Smooth muscle cell (in vitro differentiated cells): ENCODE data around the gene GPR176. TPM values are rescaled to one million over a fixed set of nuclear protein-coding genes. Genes with fewer than 3 reads are reported as not detected.

Experiments
- DNase-seq: peaks from one replicate; lab custom pipeline; 2025; ENCODE audit not compliant: unreplicated experiment; lab: John Stamatoyannopoulos, UW
- H2AFZ ChIP-seq: fragments of 200-600 bp; sonication (generic); 2 replicates; pipeline ENCODE4 v1.6.0; 2016; ENCODE audit warnings: antibody characterized with exemption, low read depth, mild to moderate bottlenecking
- H3F3A ChIP-seq: fragments of 200-600 bp; sonication (generic); 2 replicates; pipeline ENCODE4 v1.6.0; 2017; ENCODE audit warnings: antibody characterized with exemption, low read depth
- H3K27ac ChIP-seq: fragments of 200-600 bp; sonication (generic); 2 replicates; pipeline ENCODE4 v1.5.1; 2016; ENCODE audit warnings: low read depth, mild to moderate bottlenecking
- H3K27me3 ChIP-seq: fragments of 200-600 bp; sonication (generic); 2 replicates; pipeline ENCODE4 v1.6.1; 2016; ENCODE audit warnings: low read depth, mild to moderate bottlenecking
- H3K36me3 ChIP-seq: fragments of 200-600 bp; sonication (generic); 2 replicates; pipeline ENCODE4 v1.5.1; 2016; ENCODE audit warnings: low read depth
- H3K4me1 ChIP-seq: fragments of 200-600 bp; sonication (generic); 2 replicates; pipeline ENCODE4 v1.5.1; 2016; ENCODE audit warnings: low read depth
- H3K4me2 ChIP-seq: fragments of 200-600 bp; sonication (generic); 2 replicates; pipeline ENCODE4 v1.6.0; 2016; ENCODE audit warnings: mild to moderate bottlenecking
- H3K4me3 ChIP-seq: fragments of 200-600 bp; sonication (generic); 2 replicates; pipeline ENCODE4 v1.5.1; 2016; ENCODE audit warnings: mild to moderate bottlenecking
- H3K79me2 ChIP-seq: fragments of 200-600 bp; sonication (generic); 2 replicates; pipeline ENCODE4 v1.6.0; 2016; ENCODE audit warnings: low read depth, mild to moderate bottlenecking
- H3K9ac ChIP-seq: fragments of 200-600 bp; sonication (generic); 2 replicates; pipeline ENCODE4 v1.6.0; 2016; ENCODE audit warnings: low read depth
- H3K9me3 ChIP-seq: fragments of 200-600 bp; sonication (generic); replicated peaks from 2 replicates; pipeline ENCODE4 v1.5.1; 2016; ENCODE audit warnings: low read depth
- H4K20me1 ChIP-seq: fragments of 200-600 bp; sonication (generic); 2 replicates; pipeline ENCODE4 v1.6.0; 2016; ENCODE audit warnings: low read depth
- CTCF ChIP-seq: fragments of 200-600 bp; sonication (generic); IDR thresholded peaks from 2 replicates; pipeline ENCODE4 v1.5.1; 2017; ENCODE audit warnings: borderline replicate concordance, mild to moderate bottlenecking, antibody characterized with exemption; ENCODE audit not compliant: insufficient read depth, poor library complexity, severe bottlenecking
- WGBS: methylation state at CpG from one replicate; pipeline ENCODE4 v1.1.7; 2016; ENCODE audit warnings: low lambda C conversion rate; 5-methylcytosine and 5-hydroxymethylcytosine counted together
- polyA plus RNA-seq: library from polyadenylated mRNA; unstranded; fragments of >200 nt; fragmentation: Nextera tagmentation; extraction: Ambion mirVana; gene quantifications from 2 replicates; pipeline ENCODE4 v1.2.1, GENCODE V29; 2016
- total RNA-seq: library from RNA; depleted of rRNA; stranded (reverse); fragments of >200 nt; gene quantifications from 2 replicates; pipeline ENCODE4 v1.2.3, GENCODE V29; 2014

GPR176 gene
- total and polyA plus RNA-seq, 2 experiments from 2014 or later, result 20.0 to 22.4 TPM

DNA sequence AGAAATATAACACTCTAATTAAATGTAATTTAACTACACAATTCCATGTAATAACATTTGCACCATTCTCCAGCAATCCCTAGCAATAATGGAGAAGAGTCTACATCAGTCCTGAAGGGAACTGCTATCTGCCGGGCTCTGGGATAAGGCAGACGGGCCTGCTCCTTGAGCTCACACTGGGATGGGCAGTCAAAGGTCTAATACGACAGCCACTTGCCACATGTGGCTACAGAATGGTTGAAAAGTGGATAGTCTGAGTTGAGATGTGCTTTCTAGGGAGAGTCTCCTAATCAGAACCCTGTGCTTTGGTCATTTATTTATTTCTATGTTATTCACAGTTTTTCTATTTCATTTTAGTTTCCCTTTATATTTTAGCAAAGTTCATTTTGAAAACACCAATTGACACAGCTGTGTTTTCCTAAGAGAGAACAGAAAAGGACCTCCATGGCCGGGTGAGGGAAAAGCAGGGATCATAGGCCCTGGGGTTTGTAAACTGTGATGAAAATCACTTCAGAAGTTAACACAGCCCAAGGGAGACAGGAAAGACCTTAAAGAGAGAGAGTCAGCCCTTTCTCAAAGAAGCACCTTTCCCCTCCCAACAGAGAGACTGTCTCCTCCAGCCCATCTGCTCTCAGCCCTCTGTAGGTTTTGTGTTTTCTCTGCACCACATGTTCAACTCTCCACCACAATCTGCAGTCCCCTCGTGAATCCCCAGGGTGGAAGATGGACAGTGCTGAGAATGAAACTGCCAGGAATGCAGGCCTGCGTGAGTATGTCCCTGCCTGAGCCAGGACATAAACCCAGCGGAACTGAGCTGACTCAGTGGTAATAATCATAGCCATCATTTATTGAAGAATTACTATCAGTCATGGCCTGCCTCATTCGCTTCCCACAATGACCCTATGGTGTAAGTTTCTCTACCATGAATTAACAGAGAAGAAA is 149.0 kb downstream of the GPR176 start:
- 47% methylated on average over 8 of the region's 8 CpGs for WGBS

GRCh38 chr15:39767921-39768320 is 152.1 kb downstream of the GPR176 start:
- H2AFZ ChIP-seq, result no peak overlapping the region
- no peaks in the 10 kb centered on the region for H3K4me1 ChIP-seq
- H3K4me3 ChIP-seq, result no peak overlapping the region
- DNase-seq, result no peak
- H3K9me3 ChIP-seq, result no peaks in the 10 kb centered on the region
- H3F3A ChIP-seq, result no peaks in the 10 kb centered on the region
- WGBS, result 94% methylated on average over 5 of the region's 5 CpGs
- no peak for TF ChIP-seq CTCF
- no peak overlapping the region for H3K27ac ChIP-seq
- H3K9ac ChIP-seq, result no peak overlapping the region
- no peak overlapping the region for H3K4me2 ChIP-seq
- H4K20me1 ChIP-seq, result no peaks in the 10 kb centered on the region
- no peaks in the 10 kb centered on the region for H3K36me3 ChIP-seq
- no peaks in the 10 kb centered on the region for H3K79me2 ChIP-seq
- H3K27me3 ChIP-seq, result no peaks in the 10 kb centered on the region

More for the DNA sequence above, 149.0 kb downstream of the GPR176 start:
- H4K20me1 ChIP-seq, result no peaks in the 10 kb centered on the region
- no peak for TF ChIP-seq CTCF
- H3K4me3 ChIP-seq, result no peak overlapping the region
- no peaks in the 10 kb centered on the region for H3K27me3 ChIP-seq
- H2AFZ ChIP-seq, result peak overlapping the region; percentile 13
- H3K79me2 ChIP-seq, result no peaks in the 10 kb centered on the region
- peak; percentile 7 for DNase-seq
- no peaks in the 10 kb centered on the region for H3K36me3 ChIP-seq
- peak overlapping the region; percentile 80 for H3K27ac ChIP-seq
- peak overlapping the region; percentile 64 for H3K4me2 ChIP-seq
- no peaks in the 10 kb centered on the region for H3K9me3 ChIP-seq
- H3K9ac ChIP-seq, result peak overlapping the region; percentile 20
- no peaks in the 10 kb centered on the region for H3F3A ChIP-seq
- H3K4me1 ChIP-seq, result no peaks in the 10 kb centered on the region

DNA sequence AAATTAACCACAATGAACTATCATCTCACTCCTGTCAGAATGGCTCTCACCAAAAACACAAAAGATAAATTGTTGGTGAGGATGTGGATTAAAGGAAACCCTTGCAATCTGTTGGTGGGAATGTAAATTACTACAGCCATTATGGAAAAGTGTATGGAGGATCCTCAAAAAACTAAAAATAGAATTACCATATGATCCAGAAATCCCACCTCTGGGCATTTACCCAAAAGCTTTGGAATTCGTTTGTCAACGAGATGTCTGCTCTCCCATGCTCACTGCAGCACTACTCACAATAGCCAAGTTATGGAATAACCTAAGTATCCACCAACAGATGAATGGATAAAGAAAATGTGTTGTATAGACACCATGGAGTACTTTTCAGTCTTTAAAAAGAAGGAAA is 159.1 kb downstream of the GPR176 start:
- DNase-seq, result no peak
- no peaks in the 10 kb centered on the region for H3K27me3 ChIP-seq
- H3K36me3 ChIP-seq, result no peaks in the 10 kb centered on the region
- H2AFZ ChIP-seq, result no peak overlapping the region
- no peaks in the 10 kb centered on the region for H3K9me3 ChIP-seq
- no peak overlapping the region for H3K9ac ChIP-seq
- H4K20me1 ChIP-seq, result no peaks in the 10 kb centered on the region
- no peak overlapping the region for H3K4me3 ChIP-seq
- no peak overlapping the region for H3K27ac ChIP-seq
- no peak for TF ChIP-seq CTCF
- no peaks in the 10 kb centered on the region for H3K4me1 ChIP-seq
- H3K4me2 ChIP-seq, result no peak overlapping the region
- WGBS, result 91% methylated on average over 2 of the region's 2 CpGs
- H3F3A ChIP-seq, result no peaks in the 10 kb centered on the region
- no peaks in the 10 kb centered on the region for H3K79me2 ChIP-seq
